ENCODE results near the gene LAMB4.

GRCh38 chr7:108034586-108034985, 95.6 kb downstream of the LAMB4 start:
- TF ChIP-seq, protein P1, sequence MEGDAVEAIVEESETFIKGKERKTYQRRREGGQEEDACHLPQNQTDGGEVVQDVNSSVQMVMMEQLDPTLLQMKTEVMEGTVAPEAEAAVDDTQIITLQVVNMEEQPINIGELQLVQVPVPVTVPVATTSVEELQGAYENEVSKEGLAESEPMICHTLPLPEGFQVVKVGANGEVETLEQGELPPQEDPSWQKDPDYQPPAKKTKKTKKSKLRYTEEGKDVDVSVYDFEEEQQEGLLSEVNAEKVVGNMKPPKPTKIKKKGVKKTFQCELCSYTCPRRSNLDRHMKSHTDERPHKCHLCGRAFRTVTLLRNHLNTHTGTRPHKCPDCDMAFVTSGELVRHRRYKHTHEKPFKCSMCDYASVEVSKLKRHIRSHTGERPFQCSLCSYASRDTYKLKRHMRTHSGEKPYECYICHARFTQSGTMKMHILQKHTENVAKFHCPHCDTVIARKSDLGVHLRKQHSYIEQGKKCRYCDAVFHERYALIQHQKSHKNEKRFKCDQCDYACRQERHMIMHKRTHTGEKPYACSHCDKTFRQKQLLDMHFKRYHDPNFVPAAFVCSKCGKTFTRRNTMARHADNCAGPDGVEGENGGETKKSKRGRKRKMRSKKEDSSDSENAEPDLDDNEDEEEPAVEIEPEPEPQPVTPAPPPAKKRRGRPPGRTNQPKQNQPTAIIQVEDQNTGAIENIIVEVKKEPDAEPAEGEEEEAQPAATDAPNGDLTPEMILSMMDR (IDR thresholded peaks at IDR 0.05): no peak
- TF ChIP-seq SIN3A (IDR thresholded peaks at IDR 0.05; ENCODE audit: borderline replicate concordance, low read depth, low read length): no peak
- TF ChIP-seq CHD2 (IDR thresholded peaks at IDR 0.05; ENCODE audit: low read length, partially characterized antibody): no peak
